ENCODE data around the gene CCDC38. TPM values are rescaled to one million over a fixed set of nuclear protein-coding genes. Genes with fewer than 3 reads are reported as not detected.
A peak's percentile ranks its signal among the peaks of the same experiment; 100 is the strongest.

Gene CCDC38
- total RNA-seq, 1 donor from 2014 or later, result not detected

DNA sequence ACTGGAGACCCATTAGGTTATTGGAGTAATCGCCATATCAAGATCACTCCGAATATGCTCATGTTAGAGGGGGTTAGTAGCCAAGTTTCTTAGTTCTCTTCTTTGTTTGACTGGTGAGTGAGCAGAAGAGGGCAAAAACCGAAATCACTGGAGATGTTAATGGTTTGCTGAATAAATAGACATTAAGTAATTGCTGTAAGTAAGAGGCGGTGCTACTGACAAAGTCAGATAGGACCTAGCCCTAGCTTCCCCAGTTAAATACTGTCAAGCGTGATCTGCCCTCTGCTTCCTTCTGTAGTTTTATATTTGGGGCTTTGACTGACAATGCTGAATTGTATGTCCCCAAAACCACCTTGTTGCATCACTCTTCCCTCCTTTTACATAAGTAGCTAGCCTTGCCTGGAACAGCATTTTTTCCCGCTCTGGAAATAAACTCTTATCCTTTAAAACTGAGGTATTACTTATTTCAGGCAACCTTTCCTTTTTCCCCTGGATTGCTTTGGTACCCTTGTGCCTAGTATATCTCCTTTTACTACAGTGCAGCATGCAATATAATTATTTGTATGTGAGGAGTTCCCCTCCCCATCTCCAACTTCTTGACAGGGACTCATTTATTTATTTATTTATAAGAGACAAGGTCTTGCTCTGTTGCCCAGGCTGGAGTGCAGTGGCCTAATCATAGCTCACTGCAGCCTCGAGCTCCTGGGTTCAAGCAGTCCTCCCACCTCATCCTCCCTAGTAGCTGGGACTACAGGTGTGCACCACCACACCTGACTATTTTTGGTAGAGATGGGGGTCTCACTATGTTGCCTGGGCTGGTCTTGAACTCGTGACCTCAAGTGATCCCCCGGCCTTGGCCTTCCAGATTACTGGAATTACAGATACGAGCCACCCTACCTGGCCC, 82.2 kb downstream of the CCDC38 start:
- FAIRE-seq (no peak), DNase-seq (ENCODE audit: low read depth) (no peak)
- H3K4me3 ChIP-seq (ENCODE audit: low read depth, low read length), result peak overlapping the region; percentile 66
- peaks cover 2% of the 10 kb centered on the region for H3K36me3 ChIP-seq (ENCODE audit: control insufficient read depth, insufficient read depth, low read length)
- no peaks in the 10 kb centered on the region for H3K27me3 ChIP-seq (ENCODE audit: control insufficient read depth, insufficient read depth, low read length)
- TF ChIP-seq CTCF (IDR thresholded peaks at IDR 0.05; ENCODE audit: insufficient read depth, low read length, severe bottlenecking), result no peak

DNA sequence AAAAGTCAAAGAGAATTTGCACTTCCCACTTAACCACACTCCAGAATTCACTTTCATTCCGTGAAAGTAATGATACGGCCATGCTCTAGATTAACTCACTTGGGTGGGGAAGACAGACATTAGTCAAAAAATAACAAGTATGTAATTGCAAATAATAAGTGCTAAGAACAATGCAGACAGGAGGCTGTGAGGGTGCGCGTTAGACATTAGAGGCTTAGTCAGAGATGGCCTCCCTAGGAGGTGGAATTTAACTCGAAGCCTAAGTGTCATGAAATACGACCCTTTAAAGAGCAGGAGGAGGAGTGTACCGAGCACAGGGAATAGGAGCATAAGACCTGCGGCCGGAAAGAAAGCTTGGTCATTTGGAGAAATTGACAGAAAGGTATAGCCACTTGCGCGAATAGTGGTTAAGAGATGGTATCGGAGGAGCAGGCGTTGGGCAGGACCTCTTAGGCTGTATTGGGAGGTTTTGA, 83.0 kb downstream of the CCDC38 start:
- peak; percentile 36 for DNase-seq (ENCODE audit: low read depth)
- no peak for FAIRE-seq
- TF ChIP-seq CTCF (IDR thresholded peaks at IDR 0.05; ENCODE audit: insufficient read depth, low read length, severe bottlenecking), result no peak

GRCh38 chr12:95858451-95859343, 83.7 kb downstream of the CCDC38 start, which contains the start of gene SNRPF:
Gene SNRPF (plus strand): TSS chr12:95858952. CDS start chr12:95859074, 122 bp downstream.
- Histone ChIP-seq H3K4me3 (ENCODE audit: low read depth, low read length) (peak within 1 kb of the TSS; percentile 66), H3K27me3 (ENCODE audit: control insufficient read depth, insufficient read depth, low read length) (no peaks in the 10 kb centered on the region), H3K36me3 (ENCODE audit: control insufficient read depth, insufficient read depth, low read length) (no peaks in the 10 kb centered on the region)
- peak; percentile 89 for FAIRE-seq
- peak; percentile 95 for DNase-seq (ENCODE audit: low read depth)
- peak; percentile 29 for TF ChIP-seq CTCF (IDR thresholded peaks at IDR 0.05; ENCODE audit: insufficient read depth, low read length, severe bottlenecking)

More for the DNA sequence above, 83.0 kb downstream of the CCDC38 start:
- Histone ChIP-seq H3K4me3 (ENCODE audit: low read depth, low read length) (peak overlapping the region; percentile 66), H3K36me3 (ENCODE audit: control insufficient read depth, insufficient read depth, low read length) (no peaks in the 10 kb centered on the region), H3K27me3 (ENCODE audit: control insufficient read depth, insufficient read depth, low read length) (no peaks in the 10 kb centered on the region)

GRCh38 chr12:95857799-95858198, 84.6 kb downstream of the CCDC38 start:
- no peak overlapping the region for H3K4me3 ChIP-seq (ENCODE audit: low read depth, low read length)
- no peaks in the 10 kb centered on the region for H3K36me3 ChIP-seq (ENCODE audit: control insufficient read depth, insufficient read depth, low read length)
- no peak for DNase-seq (ENCODE audit: low read depth)
- no peaks in the 10 kb centered on the region for H3K27me3 ChIP-seq (ENCODE audit: control insufficient read depth, insufficient read depth, low read length)
- no peak for TF ChIP-seq CTCF (IDR thresholded peaks at IDR 0.05; ENCODE audit: insufficient read depth, low read length, severe bottlenecking)
- no peak for FAIRE-seq

- Histone ChIP-seq H3K36me3 (ENCODE audit: control insufficient read depth, insufficient read depth, low read length) (no peaks in the 10 kb centered on the region), H3K27me3 (ENCODE audit: control insufficient read depth, insufficient read depth, low read length) (no peaks in the 10 kb centered on the region), H3K4me3 (ENCODE audit: low read depth, low read length) (no peak overlapping the region)
- no peak for TF ChIP-seq CTCF (IDR thresholded peaks at IDR 0.05; ENCODE audit: insufficient read depth, low read length, severe bottlenecking)
- DNase-seq (ENCODE audit: low read depth) (no peak), FAIRE-seq (no peak)
These were observed 85.3 kb downstream of the CCDC38 start for GRCh38 chr12:95857156-95857555.
